Femur (tissue), 1 donor: ENCODE results near the gene LENG9.
A peak's percentile ranks its signal among the peaks of the same experiment; 100 is the strongest.

Experiments
- DNase-seq: peaks from one replicate; pipeline ENCODE4 v3.0.0-alpha.2; 2017

LENG9 gene

DNA sequence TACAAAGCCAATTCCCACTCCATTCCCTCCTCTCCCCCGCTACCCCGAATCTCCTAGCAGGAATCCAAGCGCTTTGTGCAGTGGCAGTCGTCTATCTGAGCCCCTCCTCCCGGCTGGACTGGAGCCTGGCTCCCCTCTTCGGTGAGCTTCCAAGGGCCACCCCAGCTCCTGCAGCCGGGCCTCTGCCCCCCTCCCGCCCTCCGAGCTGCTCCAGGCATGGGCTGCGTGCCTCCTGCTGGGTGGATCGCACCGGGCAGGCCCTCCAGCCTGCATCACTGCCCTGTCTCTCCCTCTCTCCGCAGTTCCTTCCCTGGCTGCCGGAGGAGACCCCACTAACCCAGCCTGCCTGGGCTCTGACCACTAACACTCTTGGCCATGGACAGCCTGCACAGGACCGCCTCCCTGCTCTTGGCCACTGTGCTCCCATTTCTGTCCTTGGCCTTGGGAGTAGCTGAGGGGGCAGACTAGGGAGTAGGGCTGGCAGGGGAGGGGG is 27.5 kb downstream of the LENG9 start:
- peak; percentile 39 for DNase-seq

GRCh38 chr19:54435551-54436016 is 28.0 kb downstream of the LENG9 start:
- DNase-seq, result peak; percentile 22

DNA sequence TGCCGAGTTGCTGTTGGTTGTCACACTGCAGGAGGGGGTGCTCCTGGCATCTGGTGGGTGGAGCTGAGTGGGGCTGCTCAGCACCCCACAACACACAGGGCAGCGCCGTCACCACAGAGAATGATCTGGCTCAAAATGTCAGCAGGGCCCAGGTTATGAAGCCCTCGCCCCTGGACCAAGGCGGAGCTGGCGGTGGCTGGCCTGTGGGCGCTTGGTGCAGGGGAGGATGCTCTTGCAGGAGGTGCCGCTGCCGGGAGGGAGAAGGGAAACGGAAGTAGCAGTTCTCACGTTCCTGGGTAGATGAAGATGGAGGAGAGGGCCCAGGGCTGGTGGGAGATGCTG is 28.7 kb downstream of the LENG9 start:
- no peak for DNase-seq

GRCh38 chr19:54434112-54434872 is 29.3 kb downstream of the LENG9 start:
- peak; percentile 27 for DNase-seq

DNA sequence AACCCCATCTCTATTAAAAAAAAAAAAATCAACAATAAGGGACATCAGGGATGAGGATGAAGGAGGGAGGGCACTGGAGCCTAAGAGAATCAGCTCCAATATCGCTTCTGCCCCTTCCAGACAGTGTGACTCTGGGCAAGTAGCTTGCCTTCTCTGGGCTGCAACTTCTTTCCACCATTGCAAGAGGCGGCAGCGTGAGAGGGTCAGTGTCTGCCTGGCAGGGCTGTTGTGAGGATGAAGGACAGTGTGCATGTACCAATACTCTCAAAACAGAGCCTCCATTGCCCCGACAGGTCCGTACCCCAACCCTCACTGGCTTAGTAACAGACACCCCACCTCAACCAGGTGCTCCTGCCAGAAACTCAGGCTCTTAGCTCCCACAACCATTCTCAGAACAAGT is 29.9 kb downstream of the LENG9 start:
- no peak for DNase-seq

DNA sequence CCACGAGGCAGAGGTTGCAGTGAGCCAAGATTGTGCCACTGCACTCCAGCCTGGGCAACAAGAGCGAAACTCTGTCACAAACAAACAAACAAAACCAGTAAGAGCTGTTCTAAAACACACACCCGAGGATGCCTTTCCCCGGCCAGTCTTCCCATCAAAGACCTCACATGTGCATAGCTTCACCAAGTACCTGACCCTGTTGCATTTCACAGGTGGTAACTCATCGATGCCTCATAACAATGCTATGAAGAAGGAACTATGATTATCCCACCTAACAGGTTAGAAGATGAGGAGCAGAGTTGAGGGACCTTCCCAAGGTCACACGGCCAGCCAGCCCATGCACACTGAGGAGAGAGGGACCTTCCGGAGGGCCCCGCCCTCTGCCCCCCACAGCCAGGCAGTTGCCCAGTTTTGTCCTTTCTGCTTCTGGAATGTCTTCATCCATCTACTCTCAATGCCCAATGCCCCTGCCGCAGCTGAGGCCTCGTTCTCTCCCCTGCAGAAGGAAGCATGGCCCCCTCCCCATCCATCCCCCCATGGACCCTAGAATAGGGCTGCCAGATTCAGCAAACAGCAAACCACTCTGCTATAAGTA is 31.3 kb downstream of the LENG9 start:
- no peak for DNase-seq

- DNase-seq, result no peak
Measured at GRCh38 chr19:54431255-54431838, 32.2 kb downstream of the LENG9 start.

DNA sequence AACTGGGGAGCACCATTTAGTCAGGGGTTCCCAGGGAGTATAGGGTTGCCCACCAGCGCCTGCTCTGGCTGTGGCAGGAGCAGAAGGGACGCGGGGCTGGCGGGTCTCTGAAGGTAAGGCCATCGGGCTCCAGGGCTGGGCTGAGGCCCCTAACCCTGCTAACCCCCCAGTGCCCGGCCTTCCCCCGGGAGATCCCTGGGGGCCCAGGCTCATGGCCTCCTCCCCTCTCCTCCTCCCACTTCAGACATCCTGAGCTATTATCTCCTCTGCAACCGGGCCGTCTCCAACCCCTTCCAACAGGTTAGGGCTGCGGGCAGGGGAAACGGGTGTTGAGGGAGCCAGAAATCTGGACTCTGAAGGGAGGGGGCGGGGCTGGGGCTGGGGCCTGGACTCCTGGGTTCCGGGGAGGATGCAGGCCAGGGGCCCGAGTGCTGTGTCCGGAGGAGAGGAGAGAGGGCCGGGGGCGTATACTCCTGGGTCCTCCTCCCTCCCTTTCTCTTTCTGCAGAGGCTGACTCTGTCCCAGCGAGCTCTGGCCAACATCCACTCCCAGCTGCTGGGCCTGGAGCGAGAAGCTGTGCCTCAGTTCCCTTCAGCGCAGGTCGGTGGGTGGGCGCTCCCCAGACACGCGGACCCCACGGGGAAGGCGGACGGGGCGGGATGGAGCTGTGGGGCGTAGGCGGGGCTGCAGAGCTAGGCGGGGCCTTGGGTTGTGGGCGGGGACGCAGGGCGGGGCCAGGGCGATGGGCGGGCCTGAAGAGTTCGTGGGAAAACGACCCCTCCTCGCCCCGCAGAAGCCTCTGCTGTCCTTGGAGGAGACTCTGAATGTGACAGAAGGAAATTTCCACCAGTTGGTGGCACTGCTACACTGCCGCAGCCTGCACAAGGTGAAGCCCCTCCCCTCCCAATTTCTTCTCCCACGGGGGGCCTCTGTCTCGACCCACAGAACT is 33.0 kb downstream of the LENG9 start:
- peak; percentile 81 for DNase-seq

DNA sequence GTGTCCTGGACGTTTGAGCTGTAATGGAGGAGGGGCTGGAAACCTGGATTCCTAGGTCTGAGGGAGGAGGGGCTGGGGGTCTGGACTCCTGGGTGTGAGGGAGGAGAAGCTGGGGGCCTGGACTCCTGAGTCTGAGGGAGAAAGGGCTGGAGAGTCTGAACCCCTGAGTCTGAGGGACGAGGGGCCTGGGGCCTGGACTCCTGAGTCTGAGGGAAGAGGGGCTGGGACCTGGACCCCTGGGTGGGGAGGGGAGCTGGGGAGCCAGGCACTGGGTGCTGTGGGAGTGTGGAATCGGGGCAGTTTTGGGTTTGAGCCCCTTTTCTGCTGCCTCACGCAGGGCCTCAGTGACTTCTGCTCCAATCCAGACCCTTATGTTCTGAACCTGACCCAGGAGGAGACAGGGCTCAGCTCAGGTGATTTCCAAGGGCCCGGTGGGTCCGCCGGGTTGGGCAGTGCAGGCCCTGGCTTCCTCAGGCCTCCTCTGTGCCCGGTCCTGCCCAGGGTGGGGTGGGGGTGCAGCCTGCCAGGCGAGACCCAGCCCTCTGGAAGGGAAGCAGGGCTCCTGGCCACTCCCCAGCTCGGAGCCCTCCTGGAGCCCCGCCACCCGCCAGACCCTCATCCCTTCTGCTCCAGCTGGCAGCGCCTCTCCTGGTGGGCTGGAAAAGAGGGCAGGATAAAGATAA is 33.9 kb downstream of the LENG9 start:
- DNase-seq, result no peak

- no peak for DNase-seq
Measured at GRCh38 chr19:54429176-54429495, 34.4 kb downstream of the LENG9 start.

- DNase-seq, result no peak
Measured at GRCh38 chr19:54428323-54429175, 35.0 kb downstream of the LENG9 start.

DNA sequence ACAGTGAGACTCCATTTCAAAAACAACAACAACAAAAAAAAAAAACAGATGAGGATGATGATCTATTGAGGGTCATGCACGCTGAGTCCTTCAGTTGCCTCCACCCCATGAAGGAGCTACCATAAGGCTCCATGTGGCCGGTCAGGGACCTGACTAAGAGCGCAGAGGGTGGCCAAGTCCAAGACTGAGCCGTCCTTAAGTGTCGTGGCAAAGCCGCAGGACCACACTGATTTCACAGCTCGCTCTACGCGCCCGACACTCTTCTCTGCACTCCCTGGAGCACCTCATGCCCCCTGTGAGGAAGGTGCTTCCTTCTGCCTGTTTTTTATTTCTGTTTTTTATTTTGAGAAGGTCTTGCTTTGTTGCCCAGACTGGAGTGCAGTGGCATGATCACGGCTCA is 36.0 kb downstream of the LENG9 start:
- no peak for DNase-seq

GRCh38 chr19:54426291-54426931 is 37.2 kb downstream of the LENG9 start:
- DNase-seq, result no peak

DNA sequence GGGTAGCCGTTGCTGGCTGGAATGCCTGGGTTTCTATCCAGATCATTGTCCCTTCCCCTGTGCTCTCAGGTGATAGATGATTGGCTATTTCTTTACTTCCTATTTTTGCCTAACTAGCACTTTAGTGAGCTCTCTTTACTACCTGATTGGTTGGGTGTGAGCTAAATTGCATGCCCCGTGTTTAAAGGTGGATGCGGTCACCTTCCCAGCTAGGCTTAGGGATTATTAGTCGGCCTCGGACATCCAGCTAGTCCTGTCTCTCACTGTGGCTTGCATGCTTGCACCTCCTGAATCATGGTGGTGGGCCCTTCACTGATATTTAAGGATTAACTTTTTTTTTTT is 38.2 kb downstream of the LENG9 start:
- no peak for DNase-seq

- DNase-seq, result no peak
Measured at GRCh38 chr19:54424660-54425381, 38.8 kb downstream of the LENG9 start.

GRCh38 chr19:54424201-54424600 is 39.4 kb downstream of the LENG9 start:
- no peak for DNase-seq

GRCh38 chr19:54422136-54422535 is 41.4 kb downstream of the LENG9 start:
- no peak for DNase-seq

DNA sequence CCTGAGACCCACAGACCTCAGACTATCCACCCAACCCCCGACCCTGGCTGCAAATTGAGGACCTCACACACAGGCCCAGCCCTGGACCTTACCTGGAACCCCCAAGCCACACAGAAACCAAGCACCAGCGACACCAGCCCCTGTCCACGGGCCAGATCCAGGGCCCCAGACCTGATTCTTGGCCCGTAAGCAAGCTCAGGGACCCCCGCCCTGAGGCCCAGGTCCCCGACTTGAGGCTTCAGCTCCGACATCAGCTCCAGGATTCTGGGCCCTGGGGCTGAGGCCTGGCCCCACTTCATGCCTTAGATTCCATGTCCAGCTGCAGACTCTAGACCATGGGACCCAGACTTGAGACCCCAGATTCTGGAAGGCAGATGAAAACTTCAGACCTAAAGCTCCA is 42.1 kb downstream of the LENG9 start:
- no peak for DNase-seq

GRCh38 chr19:54421169-54421516 is 42.4 kb downstream of the LENG9 start:
- DNase-seq, result no peak

GRCh38 chr19:54420383-54421168 is 43.0 kb downstream of the LENG9 start:
- DNase-seq, result peak; percentile 68
